DOHH2 (cell line): ENCODE measurements around the gene MOGAT1.

ENCODE experiments used
- EZH2phosphoT487 ChIP-seq: fragments of 200-600 bp; sonication (generic); IDR thresholded peaks from 2 replicates; pipeline ENCODE4 v1.6.1; 2017; ENCODE audit warnings: borderline replicate concordance, mild to moderate bottlenecking, antibody characterized with exemption, low read length, moderate library complexity, mixed read lengths
- TF ChIP-seq, protein P1 (sequence below): fragments of 200-600 bp; sonication (generic); IDR thresholded peaks from one replicate; pipeline ENCODE4 v1.5.1; 2014; ENCODE audit warnings: antibody characterized with exemption, mild to moderate bottlenecking, low read depth, low read length; ENCODE audit not compliant: poor library complexity, severe bottlenecking

DNA sequence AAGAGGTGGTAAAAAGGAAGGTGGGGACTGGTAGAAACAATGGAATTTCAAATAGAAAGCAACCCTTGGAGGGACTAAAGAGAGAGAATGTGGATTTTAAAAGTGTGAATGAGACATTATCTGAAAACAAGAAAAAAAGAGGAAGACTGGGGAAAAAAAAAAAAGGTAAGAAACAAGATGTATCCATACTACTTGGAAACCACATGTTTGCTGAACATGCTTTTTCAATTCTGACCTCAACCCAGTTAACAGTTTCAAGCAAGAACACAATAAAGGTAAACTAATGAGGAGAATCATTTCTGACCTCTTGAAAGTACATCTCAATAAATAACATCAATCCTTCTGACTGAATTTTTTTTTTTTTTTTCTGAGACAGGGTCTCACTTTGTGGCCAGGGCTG, 18.2 kb upstream of the MOGAT1 start:
- TF ChIP-seq, protein P1, sequence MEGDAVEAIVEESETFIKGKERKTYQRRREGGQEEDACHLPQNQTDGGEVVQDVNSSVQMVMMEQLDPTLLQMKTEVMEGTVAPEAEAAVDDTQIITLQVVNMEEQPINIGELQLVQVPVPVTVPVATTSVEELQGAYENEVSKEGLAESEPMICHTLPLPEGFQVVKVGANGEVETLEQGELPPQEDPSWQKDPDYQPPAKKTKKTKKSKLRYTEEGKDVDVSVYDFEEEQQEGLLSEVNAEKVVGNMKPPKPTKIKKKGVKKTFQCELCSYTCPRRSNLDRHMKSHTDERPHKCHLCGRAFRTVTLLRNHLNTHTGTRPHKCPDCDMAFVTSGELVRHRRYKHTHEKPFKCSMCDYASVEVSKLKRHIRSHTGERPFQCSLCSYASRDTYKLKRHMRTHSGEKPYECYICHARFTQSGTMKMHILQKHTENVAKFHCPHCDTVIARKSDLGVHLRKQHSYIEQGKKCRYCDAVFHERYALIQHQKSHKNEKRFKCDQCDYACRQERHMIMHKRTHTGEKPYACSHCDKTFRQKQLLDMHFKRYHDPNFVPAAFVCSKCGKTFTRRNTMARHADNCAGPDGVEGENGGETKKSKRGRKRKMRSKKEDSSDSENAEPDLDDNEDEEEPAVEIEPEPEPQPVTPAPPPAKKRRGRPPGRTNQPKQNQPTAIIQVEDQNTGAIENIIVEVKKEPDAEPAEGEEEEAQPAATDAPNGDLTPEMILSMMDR, result no peak
- TF ChIP-seq EZH2phosphoT487, result no peak
